GM19025 (cell line): Measurements from ENCODE around the gene ARSJ.

ENCODE experiments used
- ATAC-seq: cut with Tn5 transposase; IDR thresholded peaks from one replicate; pipeline ENCODE4 v1.9.1; 2021; ENCODE audit warnings: mild to moderate bottlenecking, low read depth, moderate library complexity; ENCODE audit not compliant: unreplicated experiment

Gene ARSJ

DNA sequence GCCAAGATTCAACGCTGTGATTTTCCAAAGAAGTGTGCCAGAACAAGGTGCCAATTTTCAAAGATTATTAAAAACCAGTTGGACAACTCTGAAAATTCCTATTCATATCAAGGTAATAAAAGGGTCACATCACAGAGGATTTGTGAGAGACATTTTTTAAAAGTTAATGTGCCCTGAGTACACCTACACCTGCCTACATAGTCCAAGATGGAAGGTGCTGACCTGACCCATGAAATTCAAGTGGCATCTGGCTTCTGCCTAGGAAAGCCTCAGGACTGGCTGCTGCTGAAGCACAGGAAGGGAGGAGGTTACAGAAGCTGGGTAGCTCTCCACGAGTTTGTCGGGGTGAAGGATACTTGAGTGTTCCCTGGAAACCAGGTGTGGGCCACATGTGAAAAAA is 11.4 kb upstream of the ARSJ start:
- ATAC-seq, result no peak

DNA sequence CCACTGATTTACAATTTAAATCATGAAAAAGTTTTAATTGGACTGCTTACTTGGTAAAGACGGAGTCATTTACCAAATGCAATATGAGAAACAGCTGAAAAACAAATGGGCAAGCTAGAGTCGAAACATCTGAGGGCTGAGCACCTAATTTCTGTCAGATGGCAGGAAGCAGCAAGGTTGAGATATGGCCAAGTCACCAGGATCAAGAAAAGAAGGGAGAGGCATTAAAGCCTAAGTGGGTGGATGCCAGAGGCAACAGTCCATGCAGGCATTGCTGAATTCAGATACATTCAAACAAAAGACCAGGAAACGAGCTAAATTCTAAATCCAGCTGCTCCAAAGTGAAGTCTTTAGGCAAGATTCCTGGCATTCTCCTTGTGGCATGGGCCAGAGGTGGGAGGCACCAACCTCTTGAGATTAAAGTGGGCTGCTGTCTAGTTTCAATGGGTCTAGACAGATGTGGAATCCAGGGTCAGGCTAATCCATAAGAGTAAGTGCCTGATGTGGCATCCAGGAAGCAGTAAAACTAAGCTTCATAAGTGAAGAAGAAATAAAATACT is 8.0 kb upstream of the ARSJ start:
- ATAC-seq, result no peak

DNA sequence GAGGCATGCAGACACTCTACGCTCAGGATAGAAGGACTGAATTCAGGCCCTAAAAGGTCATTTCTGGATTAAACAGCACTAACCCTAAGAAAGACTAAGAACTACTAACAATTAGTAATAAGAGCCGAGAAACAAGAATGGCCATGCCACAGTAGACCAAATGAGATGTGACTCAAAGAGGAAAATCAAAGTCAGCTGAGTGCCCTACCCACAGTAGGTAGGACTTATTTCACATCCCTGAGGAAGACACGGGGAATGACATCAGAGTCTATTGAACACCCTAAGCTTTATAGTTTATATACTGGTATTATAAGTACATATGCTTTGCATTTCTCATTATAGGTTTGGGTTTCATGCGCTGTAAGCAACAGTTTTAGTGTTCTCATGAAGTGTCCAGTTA is 2.7 kb upstream of the ARSJ start:
- ATAC-seq, result no peak

DNA sequence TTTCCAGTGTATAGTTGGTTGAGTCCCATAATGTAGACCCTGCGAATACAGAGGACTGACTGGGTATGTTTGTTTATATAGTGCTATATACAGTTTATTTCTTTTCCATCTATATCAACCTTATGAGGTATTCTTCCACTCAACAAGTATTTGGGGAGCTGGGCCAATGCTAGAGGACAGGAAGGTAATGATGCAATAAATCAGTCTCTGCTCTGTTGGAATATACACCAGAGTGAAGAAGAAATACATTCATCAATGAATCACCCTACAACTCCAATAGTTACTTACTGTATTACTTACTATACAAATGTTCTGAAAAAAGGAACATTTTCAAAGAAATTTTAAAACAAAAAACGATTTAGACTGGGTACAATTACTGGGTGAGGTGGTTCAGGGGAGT is 2.1 kb upstream of the ARSJ start:
- ATAC-seq, result no peak

DNA sequence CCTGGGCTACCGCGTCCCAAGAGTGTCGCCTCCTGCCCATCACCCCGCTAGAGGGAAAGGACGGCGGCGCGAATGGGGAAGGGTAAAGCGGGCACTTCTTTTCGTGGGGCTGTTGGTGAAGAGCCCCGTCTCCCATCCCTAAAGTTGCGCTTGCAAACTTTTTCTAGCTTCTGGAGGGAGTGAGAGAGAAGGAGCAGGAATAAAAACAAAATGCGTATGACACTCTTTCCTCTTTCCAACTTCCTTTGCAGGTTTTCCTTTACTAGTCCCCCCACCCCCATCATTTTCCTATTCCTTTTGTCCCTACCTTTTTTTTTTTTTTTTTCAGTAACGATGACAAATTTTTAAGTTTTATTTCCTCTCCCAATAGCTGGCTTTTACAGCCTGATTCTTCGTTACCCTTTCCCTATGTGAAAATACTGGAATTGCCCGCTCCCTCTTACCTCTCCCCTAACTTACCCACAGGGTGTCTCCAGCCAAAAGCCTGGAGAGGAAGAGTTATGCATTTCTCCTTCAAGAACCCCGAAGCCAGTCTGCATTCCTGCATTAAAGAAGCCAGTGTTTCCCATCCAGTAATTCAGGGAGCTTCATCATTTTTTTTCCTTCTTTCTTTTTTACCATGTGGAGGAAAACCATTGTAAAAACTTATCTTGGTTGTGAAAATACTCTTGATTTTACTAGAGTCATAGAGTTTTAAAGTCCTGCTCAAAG is 613 bp upstream of the ARSJ start:
- ATAC-seq, result no peak

DNA sequence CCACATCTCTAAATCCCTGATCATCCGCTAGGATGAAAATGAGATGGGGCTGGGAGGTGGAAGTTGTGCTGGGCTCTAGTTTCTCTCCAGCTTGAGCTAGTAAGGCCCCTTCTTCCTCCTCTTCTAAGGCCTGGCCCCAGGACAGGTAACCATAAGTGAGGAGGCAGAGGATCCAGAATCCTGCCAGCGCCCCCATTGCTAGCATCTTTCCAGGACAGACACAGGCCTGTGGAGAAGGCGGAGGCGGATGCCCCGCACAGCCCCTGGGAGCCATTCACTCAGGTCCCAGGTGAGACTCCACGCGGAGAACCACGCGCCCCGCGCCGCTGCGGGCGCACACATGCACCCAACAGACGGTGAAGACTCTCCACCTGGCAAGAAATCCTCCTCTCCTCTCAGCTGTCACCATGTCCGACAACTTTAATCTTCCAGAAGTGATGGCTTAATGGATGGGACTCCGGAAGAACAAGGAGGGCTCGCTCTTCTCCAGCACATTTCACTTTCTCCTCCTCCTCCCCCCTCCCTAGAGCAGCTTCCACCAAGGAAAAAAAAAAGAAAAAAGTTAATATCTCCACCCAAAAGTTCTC is 793 bp downstream of the ARSJ start:
- ATAC-seq, result no peak

DNA sequence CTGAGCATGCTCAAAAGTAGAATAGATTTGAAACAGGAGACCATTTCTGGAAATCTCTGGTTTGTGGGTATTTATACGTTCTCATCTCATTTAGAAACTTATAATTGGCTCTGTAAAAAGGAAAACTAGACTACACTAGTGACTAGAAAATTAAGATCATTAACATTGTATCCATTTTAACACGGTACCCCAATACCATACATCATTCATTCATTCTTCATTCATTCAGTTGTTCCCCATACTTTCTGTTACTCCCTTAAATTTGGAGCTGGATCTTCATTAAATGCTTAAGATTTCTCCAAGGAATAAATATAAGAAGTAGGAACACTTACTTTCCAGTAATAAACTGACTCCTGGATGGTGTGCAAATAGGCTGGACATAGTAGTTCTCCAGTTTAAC is 1.3 kb downstream of the ARSJ start:
- no peak for ATAC-seq

DNA sequence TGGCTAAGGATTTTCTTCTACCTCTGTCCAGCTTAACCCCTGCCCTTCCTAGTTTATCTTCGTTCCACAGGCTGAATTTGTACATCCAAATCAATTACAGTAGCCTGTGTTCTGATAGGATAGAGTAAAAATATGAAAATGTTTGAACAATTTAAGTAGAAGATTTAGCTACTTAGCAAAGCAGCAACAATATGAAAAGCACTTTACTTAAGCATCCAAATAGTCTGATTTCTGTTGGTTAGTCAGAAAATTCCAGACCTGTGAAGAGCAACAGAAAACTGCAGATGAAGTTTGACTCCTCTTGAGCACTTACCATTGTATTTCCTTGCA is 2.0 kb downstream of the ARSJ start:
- no peak for ATAC-seq

DNA sequence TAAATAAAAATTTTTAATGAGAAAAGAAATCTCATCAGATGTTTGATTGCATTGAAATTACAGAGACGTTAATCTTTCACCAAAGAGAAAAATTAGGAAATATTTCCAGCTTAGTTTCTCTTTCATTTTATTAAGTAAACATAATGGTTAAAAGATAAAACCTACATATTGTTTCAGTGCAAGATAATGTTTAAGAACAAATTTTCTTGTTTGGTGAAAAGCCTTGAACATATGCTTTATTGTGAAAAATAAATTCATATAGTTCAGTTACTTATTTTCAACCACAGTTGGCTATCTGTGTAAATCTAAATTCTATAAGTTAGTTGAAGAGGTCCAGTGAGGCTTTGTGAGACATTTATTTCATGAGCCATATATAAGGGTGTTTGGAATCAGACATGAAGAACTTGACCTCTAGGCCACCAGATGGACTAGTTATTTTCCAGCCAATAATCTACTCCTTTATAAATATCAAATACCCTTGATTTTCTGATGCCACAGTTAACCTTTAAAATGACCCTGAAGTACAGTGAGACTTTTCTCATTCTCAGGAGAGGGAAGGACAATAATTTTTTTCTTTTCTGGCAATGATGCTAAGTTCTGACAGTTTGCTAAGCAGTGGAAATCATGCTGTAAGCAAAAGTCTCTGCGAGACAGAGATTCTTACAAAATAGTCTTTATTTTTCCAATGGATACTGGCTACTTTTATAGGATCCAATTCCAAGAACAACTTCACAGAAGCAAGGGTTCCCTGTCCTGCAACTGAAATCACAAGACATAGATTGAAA is 2.5 kb downstream of the ARSJ start:
- no peak for ATAC-seq

DNA sequence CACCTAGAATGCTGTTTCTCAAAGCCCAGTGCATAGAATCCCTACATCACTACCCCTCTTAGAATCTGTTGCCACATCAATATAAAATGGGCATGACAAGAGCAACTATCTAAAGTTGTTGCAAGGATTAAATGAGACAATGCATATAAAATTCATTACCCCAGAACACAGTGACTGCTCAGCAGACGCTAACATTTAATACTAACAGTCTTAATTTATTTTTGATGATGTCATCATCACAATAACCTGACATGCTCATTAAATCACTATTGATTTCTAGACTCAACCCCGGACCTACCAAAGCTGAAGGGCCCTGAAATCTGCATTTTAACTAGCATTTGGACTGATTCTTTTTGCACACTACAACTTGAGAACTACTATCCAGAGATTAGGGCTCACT is 3.9 kb downstream of the ARSJ start:
- ATAC-seq, result no peak

DNA sequence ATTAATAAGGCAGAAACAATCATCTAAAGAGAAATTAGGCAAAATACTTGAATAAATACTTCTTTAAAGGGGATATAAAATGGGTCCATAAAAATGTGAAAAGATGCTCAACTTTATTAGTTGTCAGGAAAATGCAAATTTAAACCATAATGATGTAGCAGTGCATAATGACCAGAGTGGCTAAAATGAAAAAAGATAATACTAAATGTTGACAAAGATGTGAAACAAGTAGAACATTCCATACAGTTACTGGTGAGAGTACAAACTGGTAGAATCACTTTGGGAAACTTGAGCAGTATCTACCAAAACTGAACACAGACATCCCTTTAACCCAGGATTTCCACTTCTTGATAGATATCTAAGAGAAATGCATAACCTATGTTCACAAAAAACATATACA is 5.0 kb downstream of the ARSJ start:
- ATAC-seq, result no peak

DNA sequence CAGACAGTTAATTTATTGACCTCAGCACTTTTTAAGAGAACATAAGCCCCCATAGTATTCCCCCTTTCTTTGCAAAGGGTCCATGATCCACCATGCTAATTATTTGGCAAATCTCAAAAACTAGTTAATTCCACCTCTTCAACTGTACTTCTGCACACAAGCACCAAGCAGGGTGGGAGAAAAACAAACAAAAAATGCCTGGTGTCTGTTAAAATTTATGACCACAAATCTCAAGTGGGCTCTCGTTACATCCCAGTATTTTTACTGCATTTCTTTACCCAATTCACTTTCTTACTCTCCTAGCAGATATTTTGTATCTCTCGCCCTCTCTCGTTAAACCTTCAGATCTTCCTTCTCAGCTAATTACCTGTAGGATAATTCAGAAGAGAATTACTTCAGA is 6.1 kb downstream of the ARSJ start:
- ATAC-seq, result no peak

DNA sequence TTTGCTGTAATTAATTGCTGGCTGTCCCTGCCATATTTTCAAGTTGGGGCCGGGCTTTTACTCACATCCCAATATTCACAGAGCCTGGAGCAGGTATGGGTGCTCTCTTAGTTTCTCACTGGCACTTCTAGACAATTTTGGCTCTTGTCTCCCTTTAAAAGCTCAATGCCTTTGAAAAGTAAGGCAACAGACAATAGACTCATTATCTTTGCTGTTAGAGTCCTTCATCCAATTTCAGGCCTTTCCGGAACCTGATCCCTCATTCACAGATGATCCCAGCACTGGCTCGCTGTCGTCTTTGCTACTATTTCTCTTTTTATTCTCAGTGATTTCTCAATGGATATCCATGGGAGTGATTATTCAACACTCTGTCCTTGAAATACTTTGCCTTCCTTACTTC is 6.7 kb downstream of the ARSJ start:
- ATAC-seq, result no peak

DNA sequence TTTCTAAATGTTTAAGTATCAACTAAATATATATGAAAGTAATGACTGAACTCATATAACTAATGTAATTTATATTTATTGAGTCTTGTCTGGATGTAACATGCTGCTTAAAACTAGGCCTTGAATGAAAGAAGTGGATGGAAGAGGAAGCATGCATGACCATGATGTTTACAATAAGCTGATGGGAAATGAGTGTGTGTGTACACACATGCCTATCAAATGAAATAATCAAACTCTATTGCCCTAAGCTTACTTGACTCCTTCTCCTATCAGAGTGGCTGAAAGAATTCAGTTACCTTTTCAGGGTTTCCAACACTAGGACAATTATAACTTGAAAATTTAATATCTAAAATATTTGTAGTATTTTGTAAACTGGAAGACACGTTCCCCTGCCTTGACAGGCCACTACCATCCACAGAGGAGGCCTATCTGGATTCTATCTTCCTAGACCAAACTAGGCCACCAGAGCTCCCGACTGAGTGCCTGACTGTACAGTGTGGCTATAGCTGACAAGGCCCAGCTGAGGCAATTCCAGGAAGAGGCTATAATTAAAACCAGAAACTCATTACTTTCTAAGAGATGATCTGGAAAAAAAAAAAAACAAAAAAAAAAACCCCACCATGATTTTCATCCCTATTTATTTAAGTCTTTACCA is 7.6 kb downstream of the ARSJ start:
- no peak for ATAC-seq

DNA sequence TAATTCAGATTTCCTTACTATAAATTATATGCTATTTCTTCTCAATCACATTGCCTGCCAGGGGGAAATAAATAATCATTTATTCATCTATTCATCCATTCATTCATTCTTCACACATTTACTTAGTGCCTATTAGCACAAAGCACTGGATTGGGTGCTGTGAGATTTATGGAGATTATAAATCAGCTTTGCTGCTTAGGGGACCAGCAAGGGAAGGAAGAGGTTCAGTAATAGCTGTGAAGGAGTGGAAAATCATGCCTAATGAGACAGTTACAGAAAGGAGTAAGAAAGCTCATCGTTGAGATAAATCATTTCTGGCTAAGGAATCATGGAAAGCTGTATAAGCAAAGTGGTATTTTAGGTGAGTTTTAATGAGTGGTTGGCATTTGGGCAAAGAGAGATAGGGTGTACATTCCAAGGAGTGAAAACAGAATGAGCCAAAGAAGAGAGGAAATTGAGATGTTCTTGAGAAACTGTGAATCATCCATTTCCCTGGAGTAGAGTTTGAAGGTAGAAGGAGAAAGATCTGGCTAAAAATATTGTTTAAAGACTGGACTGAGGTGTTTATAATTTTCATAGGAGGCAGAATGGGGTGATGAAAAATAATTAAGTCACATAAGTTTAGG is 9.6 kb downstream of the ARSJ start:
- no peak for ATAC-seq

DNA sequence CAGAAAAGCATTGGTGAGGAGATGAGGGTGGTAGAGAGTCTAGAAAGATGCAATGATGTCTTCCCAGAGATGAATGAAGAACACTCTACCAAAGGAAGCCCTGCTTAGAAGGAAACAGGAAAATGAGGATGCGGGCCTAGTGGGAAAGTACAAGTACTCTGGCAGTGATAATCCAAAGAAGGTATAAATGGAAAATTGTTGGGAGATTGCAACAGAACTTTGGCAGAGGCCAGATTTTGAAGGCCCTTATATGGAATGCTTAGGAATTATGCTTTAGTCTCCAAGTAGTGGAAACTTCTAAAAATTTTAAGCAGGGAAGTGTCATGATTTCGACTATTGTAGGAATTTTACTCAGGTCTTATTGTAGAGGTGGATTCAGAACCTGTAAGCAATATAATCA is 11.0 kb downstream of the ARSJ start:
- no peak for ATAC-seq

DNA sequence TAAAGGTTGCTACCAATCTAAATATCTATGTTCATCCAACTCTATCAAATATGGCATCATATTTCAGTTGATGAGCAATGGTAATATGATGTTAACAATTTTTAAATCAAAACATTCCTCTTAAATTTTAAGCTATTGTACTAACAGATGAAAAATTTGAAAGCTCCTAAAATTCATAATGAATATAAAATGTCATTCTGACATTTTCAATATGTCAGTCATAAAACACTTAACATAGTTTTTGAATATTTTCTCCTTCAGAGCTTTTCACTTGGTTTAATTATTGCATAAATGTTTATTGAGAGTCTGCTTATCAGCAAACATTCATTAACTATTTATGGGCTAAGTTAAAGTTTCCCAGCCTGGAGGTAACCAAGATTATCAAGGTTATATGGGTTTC is 11.8 kb downstream of the ARSJ start:
- no peak for ATAC-seq

DNA sequence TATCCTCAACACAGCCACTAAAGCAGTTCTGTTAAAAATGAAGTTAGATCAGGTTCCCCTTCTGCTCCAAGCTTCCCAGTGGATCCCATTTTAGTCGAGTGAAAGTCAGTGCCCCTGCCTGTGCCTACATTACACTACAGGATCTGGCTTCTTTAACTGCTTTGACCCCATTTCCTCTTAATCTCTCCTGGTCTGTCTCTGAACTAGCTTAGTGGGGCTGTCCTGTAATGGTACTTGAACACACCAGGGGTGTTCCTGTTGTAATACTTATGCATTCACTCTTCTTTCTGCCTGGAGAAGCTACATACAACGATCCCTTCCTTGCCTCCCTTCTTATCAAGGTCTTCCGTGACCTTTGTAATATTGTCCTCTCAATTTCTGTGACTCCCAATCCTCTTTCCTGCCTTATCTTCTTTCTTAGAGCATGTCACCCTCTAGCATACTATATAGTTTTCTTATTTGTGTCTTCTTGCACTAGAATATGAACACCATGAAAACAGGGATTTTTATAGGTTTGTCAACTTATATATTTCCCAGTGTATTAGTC is 16.7 kb downstream of the ARSJ start:
- no peak for ATAC-seq

DNA sequence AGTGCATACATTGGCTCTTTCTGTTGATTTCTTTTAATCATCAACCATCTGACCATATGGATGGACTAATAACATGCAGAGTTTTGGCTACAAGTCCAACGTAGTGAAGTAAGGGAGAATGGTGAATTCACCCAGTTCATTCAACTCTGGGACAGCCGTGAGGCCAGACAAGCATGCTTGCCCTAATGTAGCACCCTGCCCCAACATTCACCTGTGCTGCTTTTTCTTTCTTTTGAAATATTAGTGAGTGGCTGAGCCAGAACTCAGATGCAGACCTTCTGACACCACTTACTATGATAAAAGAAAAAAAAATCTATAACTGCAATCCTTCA is 17.5 kb downstream of the ARSJ start:
- ATAC-seq, result no peak

DNA sequence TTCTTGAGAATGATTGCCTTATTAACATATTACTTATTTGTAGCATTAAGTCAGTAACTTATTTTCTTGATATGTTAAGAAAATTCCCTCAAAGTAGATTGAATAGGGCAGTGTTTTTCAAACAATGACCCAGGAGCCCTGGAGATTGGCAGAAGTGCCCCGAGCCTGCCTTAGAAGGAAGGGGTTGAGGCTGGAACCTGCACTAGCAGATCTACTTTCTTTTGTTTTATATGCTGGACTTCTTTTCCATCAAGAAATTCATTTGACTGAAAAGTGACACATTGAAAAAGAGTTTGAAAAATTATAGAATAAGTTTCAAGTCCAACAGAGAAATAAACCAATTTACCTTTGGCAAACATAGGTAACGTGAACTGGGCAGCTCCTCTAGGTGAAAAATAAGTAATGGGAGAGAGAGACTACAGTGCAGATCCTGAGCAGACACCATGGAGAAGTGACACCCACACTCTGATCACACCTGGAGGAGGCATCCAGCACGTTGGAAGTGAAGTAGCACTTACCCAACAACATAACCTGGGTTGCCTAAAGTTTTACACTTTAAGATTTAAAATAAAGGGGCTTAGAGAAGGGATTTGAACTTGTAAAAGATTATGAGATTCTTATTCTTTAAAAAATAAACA is 18.6 kb downstream of the ARSJ start:
- ATAC-seq, result no peak
